GM12878 (cell line): ENCODE data around the gene NOTCH4. TPM values are rescaled to one million over a fixed set of nuclear protein-coding genes. Genes with fewer than 3 reads are reported as not detected.

ENCODE experiments used
- ATAC-seq: fragments of 200-7000 bp; cut with Tn5 transposase; 3 replicates; pipeline ENCODE4 v1.9.1; 2020; ENCODE audit warnings: mild to moderate bottlenecking, moderate library complexity
- BruUV-seq: library from RNA; stranded (reverse); fragments of 400-500 nt; replicated peaks from 2 replicates; lab custom pipeline; 2021; lab: Mats Ljungman, UMichigan
- CTCF ChIA-PET: fragments of 300-600 bp; sonication (Branson Sonifier 250); formaldehyde crosslinking; extraction: SDS; loops from one replicate; lab custom pipeline; 2021; ENCODE audit warnings: inconsistent platforms; lab: Yijun Ruan, JAX
- POLR2A ChIA-PET: fragments of 350-600 bp; formaldehyde crosslinking; extraction: SDS; loops from one replicate; lab custom pipeline; 2021; ENCODE audit warnings: inconsistent platforms; lab: Charles Lee
- RAD21 ChIA-PET: fragments of 300-600 bp; sonication (Branson Sonifier 250); formaldehyde crosslinking; loops from one replicate; lab custom pipeline; 2023; ENCODE audit warnings: antibody characterized with exemption; ENCODE audit not compliant: unreplicated experiment; lab: Charles Lee
- SMC1A ChIA-PET: fragments of 300-600 bp; sonication (Branson Sonifier 250); formaldehyde crosslinking; loops from one replicate; lab custom pipeline; 2023; ENCODE audit not compliant: unreplicated experiment, uncharacterized antibody; lab: Charles Lee
- DNase-seq: peaks from one replicate; pipeline ENCODE4 v3.0.0-alpha.2; 2011; ENCODE audit warnings: low read depth, low spot score
- FAIRE-seq: peaks from 3 replicates; lab custom pipeline; 2011; peaks lifted over from hg19 to GRCh38; lab: Jason Lieb, UNC
- H2AFZ ChIP-seq: 2 replicates; pipeline ENCODE4 v1.6.0; 2011; ENCODE audit warnings: low read depth, low read length, control low read depth; ENCODE audit not compliant: control insufficient read depth
- H3K27ac ChIP-seq: 2 replicates; pipeline ENCODE4 v1.5.1; 2011; ENCODE audit warnings: control low read depth; ENCODE audit not compliant: control insufficient read depth, insufficient read depth
- H3K27me3 ChIP-seq, 2 experiments: replicated peaks in 1 of 2; 2 replicates each; pipeline versions ENCODE4 v1.6.0 to v1.6.1; 2011; ENCODE audit warnings: low read length in 1 of 2; ENCODE audit not compliant: control insufficient read depth in 2 of 2, insufficient read depth in 2 of 2
- H3K36me3 ChIP-seq, 2 experiments: 2 replicates each; pipeline ENCODE4 v1.5.1; 2011; ENCODE audit warnings: low read length in 1 of 2; ENCODE audit not compliant: control insufficient read depth in 2 of 2, insufficient read depth in 2 of 2
- H3K4me1 ChIP-seq: 2 replicates; pipeline ENCODE4 v1.6.1; 2011; ENCODE audit warnings: mild to moderate bottlenecking, low read length, moderate library complexity, mixed read lengths; ENCODE audit not compliant: control insufficient read depth, insufficient read depth
- H3K4me2 ChIP-seq: 2 replicates; pipeline ENCODE4 v1.6.0; 2011; ENCODE audit warnings: control low read depth; ENCODE audit not compliant: control insufficient read depth, insufficient read depth
- H3K4me3 ChIP-seq: fragments of 200-600 bp; sonication (generic); 2 replicates; pipeline ENCODE4 v1.5.1; 2016
- H3K79me2 ChIP-seq: 2 replicates; pipeline ENCODE4 v1.6.0; 2011; ENCODE audit warnings: low read length; ENCODE audit not compliant: control insufficient read depth, insufficient read depth
- H3K9ac ChIP-seq: 2 replicates; pipeline ENCODE4 v1.8.0; 2011; ENCODE audit warnings: low read length, control low read depth, mixed read lengths; ENCODE audit not compliant: control insufficient read depth, insufficient read depth
- H3K9me3 ChIP-seq: replicated peaks from 3 replicates; pipeline ENCODE4 v1.5.1; 2011; ENCODE audit warnings: mild to moderate bottlenecking, low read length; ENCODE audit not compliant: control insufficient read depth, insufficient read depth
- H4K20me1 ChIP-seq: 2 replicates; pipeline ENCODE4 v1.6.0; 2011; ENCODE audit not compliant: control insufficient read depth, insufficient read depth
- ATF7 ChIP-seq: fragments of 450-650 bp; IDR thresholded peaks from 2 replicates; pipeline ENCODE4 v1.6.1; 2016; ENCODE audit warnings: low read depth, mild to moderate bottlenecking
- BMI1 ChIP-seq: fragments of 450-650 bp; IDR thresholded peaks from 2 replicates; pipeline ENCODE4 v1.6.1; 2016; ENCODE audit warnings: mild to moderate bottlenecking, moderate library complexity, borderline replicate concordance
- CREM ChIP-seq: IDR thresholded peaks from 2 replicates; pipeline ENCODE4 v1.6.1; 2014; ENCODE audit warnings: antibody characterized with exemption, low read depth
- DPF2 ChIP-seq: fragments of 450-650 bp; IDR thresholded peaks from 2 replicates; pipeline ENCODE4 v1.6.1; 2017; ENCODE audit warnings: mild to moderate bottlenecking
- EZH2 ChIP-seq: IDR thresholded peaks from 2 replicates; pipeline ENCODE4 v1.6.1; 2012; ENCODE audit warnings: low read depth, mild to moderate bottlenecking, control low read depth, inconsistent platforms, low read length, borderline replicate concordance; ENCODE audit not compliant: control insufficient read depth
- FOXK2 ChIP-seq: fragments of 450-650 bp; IDR thresholded peaks from 2 replicates; pipeline ENCODE4 v1.6.1; 2017; ENCODE audit warnings: mild to moderate bottlenecking, moderate library complexity
- HDGF ChIP-seq: fragments of 450-650 bp; IDR thresholded peaks from 2 replicates; pipeline ENCODE4 v1.6.1; 2016; ENCODE audit warnings: antibody characterized with exemption
- IKZF1 ChIP-seq: fragments of 450-650 bp; conservative IDR thresholded peaks from 2 replicates; pipeline ENCODE4 v1.6.1; 2017; ENCODE audit warnings: antibody characterized with exemption, mild to moderate bottlenecking
- JUNB ChIP-seq: IDR thresholded peaks from 2 replicates; pipeline ENCODE4 v1.6.1; 2016; ENCODE audit warnings: antibody characterized with exemption, mild to moderate bottlenecking
- NR2C2 ChIP-seq: IDR thresholded peaks from 2 replicates; pipeline ENCODE4 v1.6.1; 2011; ENCODE audit warnings: borderline replicate concordance, low read depth; ENCODE audit not compliant: control insufficient read depth, insufficient read length
- RUNX3 ChIP-seq: IDR thresholded peaks from 2 replicates; pipeline ENCODE4 v1.6.1; 2012; ENCODE audit warnings: low read length, inconsistent platforms
- SREBF2 ChIP-seq: IDR thresholded peaks from 2 replicates; pipeline ENCODE4 v1.6.1; 2012; ENCODE audit warnings: mild to moderate bottlenecking, low read length
- STAT1 ChIP-seq: fragments of 450-650 bp; conservative IDR thresholded peaks from 2 replicates; pipeline ENCODE4 v1.6.1; 2014; ENCODE audit warnings: antibody characterized with exemption, mild to moderate bottlenecking
- TCF7 ChIP-seq: IDR thresholded peaks from 2 replicates; pipeline ENCODE4 v1.6.1; 2014; ENCODE audit warnings: antibody characterized with exemption, borderline replicate concordance
- ZNF217 ChIP-seq: fragments of 450-650 bp; IDR thresholded peaks from 2 replicates; pipeline ENCODE4 v1.6.1; 2017; ENCODE audit warnings: antibody characterized with exemption, mild to moderate bottlenecking
- WGBS: methylation state at CpG from one replicate; pipeline ENCODE4 v1.1.6; 2016; ENCODE audit warnings: low lambda C conversion rate; ENCODE audit not compliant: insufficient replicate concordance, insufficient coverage; ENCODE audit errors: missing lambda C conversion rate; 5-methylcytosine and 5-hydroxymethylcytosine counted together
- in situ Hi-C: fragments of 300-500 bp; cut with MboI; formaldehyde crosslinking; loops from 9 replicates; pipeline ENCODE4 v1.14.3; 2018; ENCODE audit warnings: mixed read lengths
- intact Hi-C: fragments of 100-400 bp; cut with micrococcal nuclease; formaldehyde crosslinking; loops from one replicate; pipeline ENCODE4 v1.14.2; 2022; ENCODE audit not compliant: unreplicated experiment
- polyA plus RNA-seq, 11 experiments: library from polyadenylated mRNA; depleted of rRNA in 4 of 11; unstranded in 6 of 11; stranded (reverse) in 5 of 11; fragments of >200 nt; fragmentation: Nextera tagmentation in 4 of 11; fragmentation: Illumina TruSeq in 1 of 11; extraction: Ambion mirVana in 4 of 11; extraction: Trizol in 1 of 11; gene quantifications; 1 replicate in 1 of 11; 2 replicates in 10 of 11; pipeline versions ENCODE4 v1.2.1 to v1.2.3, GENCODE V29; 2011 to 2016; ENCODE audit warnings: inconsistent platforms in 2 of 11, missing spikeins in 2 of 11, low read depth in 1 of 11
- total RNA-seq, 4 experiments: library from RNA; depleted of rRNA in 3 of 4; stranded (reverse); fragments of >200 nt in 3 of 4; fragmentation: Illumina TruSeq in 1 of 4; extraction: Trizol in 1 of 4; gene quantifications; 2 replicates each; pipeline versions ENCODE4 v1.2.1 to v1.2.3, GENCODE V29; 2013 to 2021
- TF ChIP-seq, protein P1 (sequence below), 3 experiments: IDR thresholded peaks in 2 of 3; conservative IDR thresholded peaks in 1 of 3; 2 replicates each; pipeline ENCODE4 v1.5.1; 2011; ENCODE audit warnings: low read depth in 3 of 3, low read length in 3 of 3, mild to moderate bottlenecking in 3 of 3, control low read depth in 2 of 3, moderate library complexity in 2 of 3, inconsistent platforms in 1 of 3, mixed read lengths in 1 of 3; ENCODE audit not compliant: control insufficient read depth in 2 of 3, insufficient read depth in 1 of 3; ENCODE audit errors: extremely low read depth in 1 of 3
- TF ChIP-seq, protein P2 (sequence below): IDR thresholded peaks from 2 replicates; pipeline ENCODE4 v1.6.1; 2012; ENCODE audit warnings: low read depth, low read length, improper control_type of control experiment
- TF ChIP-seq, protein P3 (sequence below): IDR thresholded peaks from 2 replicates; pipeline ENCODE4 v1.6.1; 2011; ENCODE audit warnings: mild to moderate bottlenecking, low read depth, low read length, moderate library complexity; ENCODE audit not compliant: insufficient replicate concordance

NOTCH4 gene
- total and polyA plus RNA-seq, 10 of the 15 experiments (the other 5 are each of a cell fraction or from before 2014, with no cell fraction given): 0.66 to 3.3 (median 1.4) TPM

DNA sequence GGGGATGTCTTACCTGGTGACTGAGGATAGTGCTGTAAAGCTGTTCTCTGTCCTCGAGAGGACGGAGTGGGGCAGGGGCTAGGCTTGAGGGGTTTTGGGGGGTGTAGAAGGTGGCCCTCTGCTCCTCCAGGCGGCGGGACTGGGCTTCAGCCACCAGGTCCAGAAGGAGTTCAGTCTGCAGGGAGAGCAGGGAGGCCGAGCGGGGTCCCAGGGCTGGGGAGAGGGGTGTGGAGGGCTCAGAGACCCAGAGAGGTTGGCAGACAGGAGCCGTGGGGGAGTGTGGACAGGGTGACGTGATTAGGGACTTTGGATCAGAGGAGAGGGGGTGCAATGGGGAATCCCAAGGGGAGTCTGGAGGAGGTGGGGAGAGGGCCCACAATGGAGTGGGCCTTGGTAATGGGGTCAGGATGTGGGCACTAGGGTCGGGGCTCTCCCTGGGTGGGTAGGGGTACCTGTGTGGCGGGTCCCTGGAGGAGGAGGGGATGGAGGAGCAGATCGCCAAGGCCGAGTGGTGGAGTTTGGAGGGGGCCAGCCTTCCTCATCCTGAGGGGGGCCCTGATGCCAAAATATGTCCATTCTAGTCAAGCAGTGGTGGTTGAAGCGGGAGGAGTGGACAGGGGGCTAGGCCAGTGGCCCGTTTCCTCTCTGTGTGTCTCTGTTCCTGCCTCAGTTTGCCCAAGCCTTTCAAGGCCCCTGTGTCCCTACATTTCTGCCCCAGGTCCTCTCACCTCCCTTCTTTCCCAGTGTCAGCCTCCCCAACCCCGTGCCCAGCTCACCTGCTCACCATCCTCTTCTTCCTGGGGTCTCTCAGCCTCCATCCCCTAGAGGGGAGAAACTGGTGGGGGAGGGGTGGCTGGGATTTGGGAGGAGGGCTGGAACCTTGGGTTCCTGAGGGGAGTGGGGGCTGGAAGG lies 31.9 kb downstream of the NOTCH4 start:
- Histone ChIP-seq H3K9ac (peak overlapping the region; percentile 99), H3K9me3 (no peaks in the 10 kb centered on the region), H3K4me3 (peak overlapping the region; percentile 90), H3K27ac (peak overlapping the region; percentile 100), H3K27me3 (no peaks in the 10 kb centered on the region), H3K79me2 (peaks cover 58% of the 10 kb centered on the region), H3K4me2 (peak overlapping the region; percentile 99), H3K4me1 (peaks cover 32% of the 10 kb centered on the region), H4K20me1 (no peaks in the 10 kb centered on the region), H3K36me3 (peaks cover 0 to 2% of the 10 kb centered on the region in 2 experiments; a peak in 2 of 4 replicates), H2AFZ (no peak overlapping the region)
- in situ Hi-C loops: no loop called here
- ChIA-PET POLR2A (interaction anchor here (0.5 to 7.0 kb wide), 10 partner anchors 10 to 837 kb away, joined by 3 to 123 read pairs (median 4); partner anchors contain the start of genes AGPAT1, ATF6B, FKBPL and HLA-DMA), SMC1A (interaction anchor here (0.8 to 4.3 kb wide), 3 partner anchors 14 to 62 kb away, joined by 3 to 41 read pairs (median 24); partner anchors contain the start of genes AGPAT1, ATF6B, FKBPL and RNF5), RAD21 (interaction anchor here (1.0 to 3.7 kb wide), 6 partner anchors 13 to 780 kb away, joined by 3 to 27 read pairs (median 8); partner anchors contain the start of genes AGPAT1, ATF6B, FKBPL and RNF5), CTCF (interaction anchor here (1.3 to 4.2 kb wide), 4 partner anchors 13 to 73 kb away, joined by 4 to 35 read pairs (median 7); partner anchors contain the start of genes ATF6B and FKBPL)
- no TSS peak for BruUV-seq
- 0% methylated on average over 14 of the region's 15 CpGs for WGBS
- FAIRE-seq: no peak
- intact Hi-C loops: loop anchor here (2.0 kb wide), 1 partner anchor 15 kb away; the partner anchor contains the start of gene AGPAT1
- ATAC-seq: no peak
- no peak for DNase-seq
- TF ChIP-seq DPF2: peak; percentile 16; the same call in 1 of the 2 replicates
- TF ChIP-seq, protein P1, sequence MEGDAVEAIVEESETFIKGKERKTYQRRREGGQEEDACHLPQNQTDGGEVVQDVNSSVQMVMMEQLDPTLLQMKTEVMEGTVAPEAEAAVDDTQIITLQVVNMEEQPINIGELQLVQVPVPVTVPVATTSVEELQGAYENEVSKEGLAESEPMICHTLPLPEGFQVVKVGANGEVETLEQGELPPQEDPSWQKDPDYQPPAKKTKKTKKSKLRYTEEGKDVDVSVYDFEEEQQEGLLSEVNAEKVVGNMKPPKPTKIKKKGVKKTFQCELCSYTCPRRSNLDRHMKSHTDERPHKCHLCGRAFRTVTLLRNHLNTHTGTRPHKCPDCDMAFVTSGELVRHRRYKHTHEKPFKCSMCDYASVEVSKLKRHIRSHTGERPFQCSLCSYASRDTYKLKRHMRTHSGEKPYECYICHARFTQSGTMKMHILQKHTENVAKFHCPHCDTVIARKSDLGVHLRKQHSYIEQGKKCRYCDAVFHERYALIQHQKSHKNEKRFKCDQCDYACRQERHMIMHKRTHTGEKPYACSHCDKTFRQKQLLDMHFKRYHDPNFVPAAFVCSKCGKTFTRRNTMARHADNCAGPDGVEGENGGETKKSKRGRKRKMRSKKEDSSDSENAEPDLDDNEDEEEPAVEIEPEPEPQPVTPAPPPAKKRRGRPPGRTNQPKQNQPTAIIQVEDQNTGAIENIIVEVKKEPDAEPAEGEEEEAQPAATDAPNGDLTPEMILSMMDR (IDR thresholded peaks at IDR 0.05 in 2 of 3, conservative IDR thresholded peaks at IDR 0.05 in 1 of 3; ENCODE audit: control insufficient read depth in 2 of 3, extremely low read depth in 1 of 3, insufficient read depth in 1 of 3, low read depth in 3 of 3, low read length in 3 of 3): no peak
- TF ChIP-seq, protein P2, sequence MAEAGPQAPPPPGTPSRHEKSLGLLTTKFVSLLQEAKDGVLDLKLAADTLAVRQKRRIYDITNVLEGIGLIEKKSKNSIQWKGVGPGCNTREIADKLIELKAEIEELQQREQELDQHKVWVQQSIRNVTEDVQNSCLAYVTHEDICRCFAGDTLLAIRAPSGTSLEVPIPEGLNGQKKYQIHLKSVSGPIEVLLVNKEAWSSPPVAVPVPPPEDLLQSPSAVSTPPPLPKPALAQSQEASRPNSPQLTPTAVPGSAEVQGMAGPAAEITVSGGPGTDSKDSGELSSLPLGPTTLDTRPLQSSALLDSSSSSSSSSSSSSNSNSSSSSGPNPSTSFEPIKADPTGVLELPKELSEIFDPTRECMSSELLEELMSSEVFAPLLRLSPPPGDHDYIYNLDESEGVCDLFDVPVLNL: no peak
- no peak for TF ChIP-seq FOXK2
- TF ChIP-seq TCF7: no peak
- no peak for TF ChIP-seq NR2C2
- TF ChIP-seq RUNX3: no peak
- TF ChIP-seq HDGF: peak; percentile 84; the same call in 1 of the 2 replicates
- TF ChIP-seq IKZF1: 0 out of 2 replicates have a peak, but pooled peaks have one; percentile 14
- peak; percentile 72 for TF ChIP-seq ATF7
- no peak for TF ChIP-seq ZNF217
- no peak for TF ChIP-seq EZH2
- TF ChIP-seq STAT1: no peak
- TF ChIP-seq CREM: no peak
- no peak for TF ChIP-seq JUNB
- no peak for TF ChIP-seq SREBF2
- no peak for TF ChIP-seq BMI1
- TF ChIP-seq, protein P3, sequence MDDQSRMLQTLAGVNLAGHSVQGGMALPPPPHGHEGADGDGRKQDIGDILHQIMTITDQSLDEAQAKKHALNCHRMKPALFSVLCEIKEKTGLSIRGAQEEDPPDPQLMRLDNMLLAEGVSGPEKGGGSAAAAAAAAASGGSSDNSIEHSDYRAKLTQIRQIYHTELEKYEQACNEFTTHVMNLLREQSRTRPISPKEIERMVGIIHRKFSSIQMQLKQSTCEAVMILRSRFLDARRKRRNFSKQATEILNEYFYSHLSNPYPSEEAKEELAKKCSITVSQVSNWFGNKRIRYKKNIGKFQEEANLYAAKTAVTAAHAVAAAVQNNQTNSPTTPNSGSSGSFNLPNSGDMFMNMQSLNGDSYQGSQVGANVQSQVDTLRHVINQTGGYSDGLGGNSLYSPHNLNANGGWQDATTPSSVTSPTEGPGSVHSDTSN: no peak
